ENCODE measurements around the gene FAM47E. TPM values are rescaled to one million over a fixed set of nuclear protein-coding genes. Genes with fewer than 3 reads are reported as not detected.
A peak's percentile ranks its signal among the peaks of the same experiment; 100 is the strongest.

The FAM47E gene
- total and polyA plus RNA-seq, 2 of the 13 experiments (the other 11 are each of a cell fraction or from before 2014, with no cell fraction given): 0.33 to 0.66 TPM

DNA sequence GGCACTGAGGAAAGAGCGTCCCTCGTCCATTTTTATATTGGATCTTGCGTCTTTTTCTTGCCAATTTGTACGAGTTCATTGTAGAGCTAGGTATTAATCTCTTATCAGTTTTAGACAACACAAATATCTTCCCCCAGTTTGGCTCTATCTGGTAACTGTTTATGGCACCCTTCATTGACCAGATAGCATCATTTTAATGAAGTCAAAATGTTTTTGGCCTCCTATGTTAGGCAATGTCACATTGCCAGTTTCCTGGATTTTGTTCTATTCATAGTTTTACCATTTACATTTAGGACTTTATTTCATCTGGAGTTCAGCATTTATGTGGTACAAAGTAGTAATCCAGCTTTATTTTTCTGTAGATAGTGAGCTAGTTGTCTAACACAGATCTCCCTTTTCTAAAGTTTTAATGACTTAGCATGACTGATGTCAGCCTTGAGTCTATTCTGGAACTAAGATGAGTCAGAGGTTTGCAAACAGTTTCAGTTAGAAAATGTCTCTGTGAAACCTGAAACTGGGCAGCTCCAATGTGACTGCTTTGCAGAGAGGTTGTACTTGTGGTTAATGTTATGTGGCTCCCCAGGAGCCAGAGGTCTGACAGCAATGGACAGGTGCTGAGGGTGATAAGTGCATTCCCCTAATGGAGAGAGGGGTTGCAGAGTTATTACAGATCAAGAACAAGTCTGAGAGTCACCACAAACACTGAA, 49.7 kb downstream of the FAM47E start (continued):
- TF ChIP-seq, protein P1, sequence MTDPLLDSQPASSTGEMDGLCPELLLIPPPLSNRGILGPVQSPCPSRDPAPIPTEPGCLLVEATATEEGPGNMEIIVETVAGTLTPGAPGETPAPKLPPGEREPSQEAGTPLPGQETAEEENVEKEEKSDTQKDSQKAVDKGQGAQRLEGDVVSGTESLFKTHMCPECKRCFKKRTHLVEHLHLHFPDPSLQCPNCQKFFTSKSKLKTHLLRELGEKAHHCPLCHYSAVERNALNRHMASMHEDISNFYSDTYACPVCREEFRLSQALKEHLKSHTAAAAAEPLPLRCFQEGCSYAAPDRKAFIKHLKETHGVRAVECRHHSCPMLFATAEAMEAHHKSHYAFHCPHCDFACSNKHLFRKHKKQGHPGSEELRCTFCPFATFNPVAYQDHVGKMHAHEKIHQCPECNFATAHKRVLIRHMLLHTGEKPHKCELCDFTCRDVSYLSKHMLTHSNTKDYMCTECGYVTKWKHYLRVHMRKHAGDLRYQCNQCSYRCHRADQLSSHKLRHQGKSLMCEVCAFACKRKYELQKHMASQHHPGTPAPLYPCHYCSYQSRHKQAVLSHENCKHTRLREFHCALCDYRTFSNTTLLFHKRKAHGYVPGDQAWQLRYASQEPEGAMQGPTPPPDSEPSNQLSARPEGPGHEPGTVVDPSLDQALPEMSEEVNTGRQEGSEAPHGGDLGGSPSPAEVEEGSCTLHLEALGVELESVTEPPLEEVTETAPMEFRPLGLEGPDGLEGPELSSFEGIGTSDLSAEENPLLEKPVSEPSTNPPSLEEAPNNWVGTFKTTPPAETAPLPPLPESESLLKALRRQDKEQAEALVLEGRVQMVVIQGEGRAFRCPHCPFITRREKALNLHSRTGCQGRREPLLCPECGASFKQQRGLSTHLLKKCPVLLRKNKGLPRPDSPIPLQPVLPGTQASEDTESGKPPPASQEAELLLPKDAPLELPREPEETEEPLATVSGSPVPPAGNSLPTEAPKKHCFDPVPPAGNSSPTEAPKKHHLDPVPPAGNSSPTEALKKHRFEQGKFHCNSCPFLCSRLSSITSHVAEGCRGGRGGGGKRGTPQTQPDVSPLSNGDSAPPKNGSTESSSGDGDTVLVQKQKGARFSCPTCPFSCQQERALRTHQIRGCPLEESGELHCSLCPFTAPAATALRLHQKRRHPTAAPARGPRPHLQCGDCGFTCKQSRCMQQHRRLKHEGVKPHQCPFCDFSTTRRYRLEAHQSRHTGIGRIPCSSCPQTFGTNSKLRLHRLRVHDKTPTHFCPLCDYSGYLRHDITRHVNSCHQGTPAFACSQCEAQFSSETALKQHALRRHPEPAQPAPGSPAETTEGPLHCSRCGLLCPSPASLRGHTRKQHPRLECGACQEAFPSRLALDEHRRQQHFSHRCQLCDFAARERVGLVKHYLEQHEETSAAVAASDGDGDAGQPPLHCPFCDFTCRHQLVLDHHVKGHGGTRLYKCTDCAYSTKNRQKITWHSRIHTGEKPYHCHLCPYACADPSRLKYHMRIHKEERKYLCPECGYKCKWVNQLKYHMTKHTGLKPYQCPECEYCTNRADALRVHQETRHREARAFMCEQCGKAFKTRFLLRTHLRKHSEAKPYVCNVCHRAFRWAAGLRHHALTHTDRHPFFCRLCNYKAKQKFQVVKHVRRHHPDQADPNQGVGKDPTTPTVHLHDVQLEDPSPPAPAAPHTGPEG (CRISPR knock-in tag; IDR thresholded peaks at IDR 0.05): peak; percentile 44; the same call in 1 of the 2 replicates
- 0 out of 2 replicates have a peak, but pooled peaks have one; percentile 18 for TF ChIP-seq ATF1 (CRISPR knock-in tag; IDR thresholded peaks at IDR 0.05)
- TF ChIP-seq SOX13 (IDR thresholded peaks at IDR 0.05): no peak
- peak in 1 of 2 experiments; percentile 34; a peak in 1 of 4 replicates for TF ChIP-seq SOX13 (CRISPR knock-in tag; conservative IDR thresholded peaks at IDR 0.05 in 1 of 2, IDR thresholded peaks at IDR 0.05 in 1 of 2)
- peak; percentile 61; the same call in 1 of the 2 replicates for TF ChIP-seq JUNB (CRISPR knock-in tag; IDR thresholded peaks at IDR 0.05; ENCODE audit: borderline replicate concordance)
- TF ChIP-seq, protein P2, sequence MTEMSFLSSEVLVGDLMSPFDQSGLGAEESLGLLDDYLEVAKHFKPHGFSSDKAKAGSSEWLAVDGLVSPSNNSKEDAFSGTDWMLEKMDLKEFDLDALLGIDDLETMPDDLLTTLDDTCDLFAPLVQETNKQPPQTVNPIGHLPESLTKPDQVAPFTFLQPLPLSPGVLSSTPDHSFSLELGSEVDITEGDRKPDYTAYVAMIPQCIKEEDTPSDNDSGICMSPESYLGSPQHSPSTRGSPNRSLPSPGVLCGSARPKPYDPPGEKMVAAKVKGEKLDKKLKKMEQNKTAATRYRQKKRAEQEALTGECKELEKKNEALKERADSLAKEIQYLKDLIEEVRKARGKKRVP (CRISPR knock-in tag; IDR thresholded peaks at IDR 0.05): peak in 1 of 2 experiments; percentile 50; a peak in 1 of 4 replicates
- TF ChIP-seq, protein P3, sequence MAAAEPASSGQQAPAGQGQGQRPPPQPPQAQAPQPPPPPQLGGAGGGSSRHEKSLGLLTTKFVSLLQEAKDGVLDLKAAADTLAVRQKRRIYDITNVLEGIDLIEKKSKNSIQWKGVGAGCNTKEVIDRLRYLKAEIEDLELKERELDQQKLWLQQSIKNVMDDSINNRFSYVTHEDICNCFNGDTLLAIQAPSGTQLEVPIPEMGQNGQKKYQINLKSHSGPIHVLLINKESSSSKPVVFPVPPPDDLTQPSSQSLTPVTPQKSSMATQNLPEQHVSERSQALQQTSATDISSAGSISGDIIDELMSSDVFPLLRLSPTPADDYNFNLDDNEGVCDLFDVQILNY (CRISPR knock-in tag; conservative IDR thresholded peaks at IDR 0.05): no peak
- TF ChIP-seq, protein P4, sequence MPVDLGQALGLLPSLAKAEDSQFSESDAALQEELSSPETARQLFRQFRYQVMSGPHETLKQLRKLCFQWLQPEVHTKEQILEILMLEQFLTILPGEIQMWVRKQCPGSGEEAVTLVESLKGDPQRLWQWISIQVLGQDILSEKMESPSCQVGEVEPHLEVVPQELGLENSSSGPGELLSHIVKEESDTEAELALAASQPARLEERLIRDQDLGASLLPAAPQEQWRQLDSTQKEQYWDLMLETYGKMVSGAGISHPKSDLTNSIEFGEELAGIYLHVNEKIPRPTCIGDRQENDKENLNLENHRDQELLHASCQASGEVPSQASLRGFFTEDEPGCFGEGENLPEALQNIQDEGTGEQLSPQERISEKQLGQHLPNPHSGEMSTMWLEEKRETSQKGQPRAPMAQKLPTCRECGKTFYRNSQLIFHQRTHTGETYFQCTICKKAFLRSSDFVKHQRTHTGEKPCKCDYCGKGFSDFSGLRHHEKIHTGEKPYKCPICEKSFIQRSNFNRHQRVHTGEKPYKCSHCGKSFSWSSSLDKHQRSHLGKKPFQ (CRISPR knock-in tag; IDR thresholded peaks at IDR 0.05; ENCODE audit: insufficient replicate concordance): no peak
- TF ChIP-seq NKX3-1 (CRISPR knock-in tag; IDR thresholded peaks at IDR 0.05): no peak
- TF ChIP-seq FOSL2 (CRISPR knock-in tag; IDR thresholded peaks at IDR 0.05): peak; percentile 95
- TF ChIP-seq GATAD2A (CRISPR knock-in tag; IDR thresholded peaks at IDR 0.05): peak; percentile 57
- no peak for TF ChIP-seq RELA (CRISPR knock-in tag; IDR thresholded peaks at IDR 0.05)
- TF ChIP-seq HDAC1 (CRISPR knock-in tag; IDR thresholded peaks at IDR 0.05): 0 out of 2 replicates have a peak, but pooled peaks have one; percentile 20
- peak; percentile 37; the same call in 1 of the 2 replicates for TF ChIP-seq SOX5 (CRISPR knock-in tag; IDR thresholded peaks at IDR 0.05; ENCODE audit: borderline replicate concordance)
- TF ChIP-seq, protein P5, sequence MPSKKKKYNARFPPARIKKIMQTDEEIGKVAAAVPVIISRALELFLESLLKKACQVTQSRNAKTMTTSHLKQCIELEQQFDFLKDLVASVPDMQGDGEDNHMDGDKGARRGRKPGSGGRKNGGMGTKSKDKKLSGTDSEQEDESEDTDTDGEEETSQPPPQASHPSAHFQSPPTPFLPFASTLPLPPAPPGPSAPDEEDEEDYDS (CRISPR knock-in tag; IDR thresholded peaks at IDR 0.05): peak; percentile 52; the same call in 1 of the 2 replicates
